MV-4-11 (cell line): ENCODE measurements around the gene ESRRG.
"Not testable (repeated sequence)": the region's sequence is repeated elsewhere in the genome, so short reads cannot be mapped to it uniquely, and the experiment has no call there.

Source experiments
- DNase-seq: peaks from one replicate; lab custom pipeline; 2025; lab: John Stamatoyannopoulos, UW

The ESRRG gene

GRCh38 chr1:216563087-216563486 is 160.1 kb downstream of the ESRRG start:
- DNase-seq, result no peak

- no peak for DNase-seq
These were observed 160.8 kb downstream of the ESRRG start for GRCh38 chr1:216562383-216562782.

- DNase-seq, result no peak
These were observed 162.7 kb downstream of the ESRRG start for GRCh38 chr1:216560527-216560926.

- DNase-seq, result no peak
These were observed 163.9 kb downstream of the ESRRG start for GRCh38 chr1:216559359-216559758.

- no peak for DNase-seq
These were observed 167.6 kb downstream of the ESRRG start for GRCh38 chr1:216555653-216556052.

- no peak for DNase-seq
These were observed 168.3 kb downstream of the ESRRG start for GRCh38 chr1:216554934-216555333.

- no peak for DNase-seq
These were observed 169.5 kb downstream of the ESRRG start for GRCh38 chr1:216553766-216554165.

GRCh38 chr1:216553040-216553439 is 170.2 kb downstream of the ESRRG start:
- no peak for DNase-seq

- DNase-seq, result no peak
These were observed 173.4 kb downstream of the ESRRG start for GRCh38 chr1:216549796-216550195.

- no peak for DNase-seq
These were observed 180.5 kb downstream of the ESRRG start for GRCh38 chr1:216542741-216543140.

GRCh38 chr1:216542263-216542662 is 181.0 kb downstream of the ESRRG start:
- no peak for DNase-seq

GRCh38 chr1:216535751-216536150 is 187.5 kb downstream of the ESRRG start:
- DNase-seq, result no peak

GRCh38 chr1:216535059-216535458 is 188.2 kb downstream of the ESRRG start:
- DNase-seq, result no peak

- no peak for DNase-seq
These were observed 189.5 kb downstream of the ESRRG start for GRCh38 chr1:216533776-216534175.

- DNase-seq, result no peak
These were observed 190.9 kb downstream of the ESRRG start for GRCh38 chr1:216532251-216532798.

- no peak for DNase-seq
These were observed 191.7 kb downstream of the ESRRG start for GRCh38 chr1:216531263-216532239.

- DNase-seq, result not testable (repeated sequence)
These were observed 193.4 kb downstream of the ESRRG start for GRCh38 chr1:216529851-216530250.

GRCh38 chr1:216528816-216529215 is 194.4 kb downstream of the ESRRG start:
- no peak for DNase-seq

- no peak for DNase-seq
These were observed 199.6 kb downstream of the ESRRG start for GRCh38 chr1:216523449-216524190.

- no peak for DNase-seq
These were observed 200.2 kb downstream of the ESRRG start for GRCh38 chr1:216523043-216523442.

- no peak for DNase-seq
These were observed 201.8 kb downstream of the ESRRG start for GRCh38 chr1:216521477-216521876.

GRCh38 chr1:216518844-216519627 is 204.2 kb downstream of the ESRRG start:
- no peak for DNase-seq
